ENCODE results near the gene SMARCC2. TPM values are rescaled to one million over a fixed set of nuclear protein-coding genes. Genes with fewer than 3 reads are reported as not detected.

The SMARCC2 gene
- total and polyA plus RNA-seq, 2 of the 13 experiments (the other 11 are each of a cell fraction or from before 2014, with no cell fraction given) = 21.3 to 24.1 TPM

GRCh38 chr12:56152132-56152755 lies 37.0 kb downstream of the SMARCC2 start, which contains the start of gene MYL6B (continued):
- TF ChIP-seq RERE (CRISPR knock-in tag; IDR thresholded peaks at IDR 0.05; ENCODE audit: low read depth) (no peak), KDM5A (IDR thresholded peaks at IDR 0.05; ENCODE audit: borderline replicate concordance, low read length) (peak; percentile 69; the same call in 1 of the 2 replicates), KLF16 (CRISPR knock-in tag; IDR thresholded peaks at IDR 0.05) (peak in 1 of 2 experiments; percentile 28; a peak in 1 of 4 replicates), ZNF552 (CRISPR knock-in tag; IDR thresholded peaks at IDR 0.05; ENCODE audit: borderline replicate concordance) (no peak), ZNF124 (CRISPR knock-in tag; IDR thresholded peaks at IDR 0.05) (peak; percentile 42; the same call in 1 of the 2 replicates), CBX2 (IDR thresholded peaks at IDR 0.05; ENCODE audit: low read depth, low read length) (no peak), CBX2 (CRISPR knock-in tag; IDR thresholded peaks at IDR 0.05; ENCODE audit: low read depth) (no peak), CBFB (CRISPR knock-in tag; IDR thresholded peaks at IDR 0.05) (peak; percentile 68; the same call in 1 of the 2 replicates), ZNF543 (CRISPR knock-in tag; IDR thresholded peaks at IDR 0.05) (no peak), HDAC1 (CRISPR knock-in tag; IDR thresholded peaks at IDR 0.05) (peak; percentile 72), CHD2 (IDR thresholded peaks at IDR 0.05; ENCODE audit: low read depth, low read length) (peak; percentile 79), PHF8 (CRISPR knock-in tag; IDR thresholded peaks at IDR 0.05) (peak; percentile 58), SP1 (IDR thresholded peaks at IDR 0.05) (no peak), SP1 (CRISPR knock-in tag; IDR thresholded peaks at IDR 0.05) (peak; percentile 81), BCL6 (CRISPR knock-in tag; IDR thresholded peaks at IDR 0.05) (0 out of 2 replicates have a peak, but pooled peaks have one; percentile 25), KLF13 (CRISPR knock-in tag; IDR thresholded peaks at IDR 0.05) (no peak), AKAP8 (CRISPR knock-in tag; IDR thresholded peaks at IDR 0.05) (no peak), YY1 (IDR thresholded peaks at IDR 0.05; ENCODE audit: insufficient read depth, insufficient replicate concordance, low read depth, low read length) (peak; percentile 91), SMC3 (IDR thresholded peaks at IDR 0.05; ENCODE audit: low read length) (no peak), HMGXB3 (CRISPR knock-in tag; IDR thresholded peaks at IDR 0.05; ENCODE audit: borderline replicate concordance) (0 out of 2 replicates have a peak, but pooled peaks have one; percentile 62), POGZ (CRISPR knock-in tag; IDR thresholded peaks at IDR 0.05) (peak; percentile 49), SUZ12 (IDR thresholded peaks at IDR 0.05; ENCODE audit: low read depth, low read length) (peak; percentile 73), ZNF136 (CRISPR knock-in tag; IDR thresholded peaks at IDR 0.05; ENCODE audit: low read depth) (0 out of 2 replicates have a peak, but pooled peaks have one; percentile 42)
